ENCODE results near the gene ADSS2. TPM values are rescaled to one million over a fixed set of nuclear protein-coding genes. Genes with fewer than 3 reads are reported as not detected.

Gene ADSS2
- polyA plus RNA-seq, 3 donors = 24.4 to 33.5 (median 26.3) TPM

- no peak for DNase-seq
- Mint-ChIP-seq H3K27ac (no peak overlapping the region), H3K36me3 (peaks cover 0 to 4% of the 10 kb centered on the region in 2 donors), H3K9me3 (peaks cover 3 to 14% (median 9%) of the 10 kb centered on the region in 7 donors), H3K4me1 (peaks cover 26% of the 10 kb centered on the region), H3K4me3 (no peak overlapping the region), H3K27me3 (ENCODE audit: low read depth in 3 of 3) (peaks cover 0 to 3% (median 3%) of the 10 kb centered on the region in 3 donors)
- WGBS (ENCODE audit: insufficient coverage) = 93% methylated on average over 15 of the region's 18 CpGs
- no peak overlapping the region for H2AFZ ChIP-seq (ENCODE audit: insufficient read depth, low read depth, low read length, poor library complexity, severe bottlenecking)
- H3K4me2 ChIP-seq (replicated peaks; ENCODE audit: extremely low read depth, low read length, poor library complexity, severe bottlenecking) = no peak overlapping the region
- no peak overlapping the region for H3K9ac ChIP-seq (ENCODE audit: insufficient read depth, low read length, poor library complexity, severe bottlenecking)
- no peak for TF ChIP-seq CTCF (IDR thresholded peaks at IDR 0.05)
- H3K79me2 ChIP-seq (ENCODE audit: insufficient read depth, low read length) = no peaks in the 10 kb centered on the region
- no peaks in the 10 kb centered on the region for H4K20me1 ChIP-seq (ENCODE audit: insufficient read depth, low read length)
- no peak overlapping the region for H3K4me3 ChIP-seq (replicated peaks in 1 of 3; ENCODE audit: low read depth in 2 of 3, low read length in 3 of 3)
- peaks cover 6 to 21% of the 10 kb centered on the region in 2 donors for H3K4me1 ChIP-seq (ENCODE audit: control insufficient read depth in 1 of 2, insufficient read depth in 2 of 2, low read length in 2 of 2)
- intact Hi-C loops (cut with micrococcal nuclease) = no loop called here
- H3K27me3 ChIP-seq (ENCODE audit: control insufficient read depth in 2 of 2, insufficient read depth in 2 of 2, low read length in 2 of 2) = no peaks in the 10 kb centered on the region
- no peak overlapping the region for H3K27ac ChIP-seq (ENCODE audit: low read depth in 1 of 2, low read length in 2 of 2)
- peaks cover 3 to 10% of the 10 kb centered on the region in 2 donors for H3K9me3 ChIP-seq (replicated peaks in 1 of 2; ENCODE audit: control insufficient read depth in 1 of 2, insufficient read depth in 1 of 2, low read length in 2 of 2)
- H3K36me3 ChIP-seq (replicated peaks in 1 of 2; ENCODE audit: control insufficient read depth in 1 of 2, insufficient read depth in 2 of 2, low read length in 2 of 2) = no peaks in the 10 kb centered on the region
Observed at GRCh38 chr1:244369256-244370057, 82.3 kb downstream of the ADSS2 start.

- Histone ChIP-seq H3K4me2 (replicated peaks; ENCODE audit: extremely low read depth, low read length, poor library complexity, severe bottlenecking) (no peak overlapping the region), H3K9me3 (replicated peaks in 1 of 2; ENCODE audit: control insufficient read depth in 1 of 2, insufficient read depth in 1 of 2, low read length in 2 of 2) (peaks cover 3 to 10% of the 10 kb centered on the region in 2 donors), H3K9ac (ENCODE audit: insufficient read depth, low read length, poor library complexity, severe bottlenecking) (no peak overlapping the region), H2AFZ (ENCODE audit: insufficient read depth, low read depth, low read length, poor library complexity, severe bottlenecking) (no peak overlapping the region), H3K4me3 (replicated peaks in 1 of 3; ENCODE audit: low read depth in 2 of 3, low read length in 3 of 3) (no peak overlapping the region), H3K36me3 (replicated peaks in 1 of 2; ENCODE audit: control insufficient read depth in 1 of 2, insufficient read depth in 2 of 2, low read length in 2 of 2) (no peaks in the 10 kb centered on the region), H4K20me1 (ENCODE audit: insufficient read depth, low read length) (no peaks in the 10 kb centered on the region), H3K27ac (ENCODE audit: low read depth in 1 of 2, low read length in 2 of 2) (no peak overlapping the region), H3K27me3 (ENCODE audit: control insufficient read depth in 2 of 2, insufficient read depth in 2 of 2, low read length in 2 of 2) (no peaks in the 10 kb centered on the region), H3K79me2 (ENCODE audit: insufficient read depth, low read length) (no peaks in the 10 kb centered on the region), H3K4me1 (ENCODE audit: control insufficient read depth in 1 of 2, insufficient read depth in 2 of 2, low read length in 2 of 2) (peaks cover 6 to 21% of the 10 kb centered on the region in 2 donors)
- H3K36me3 Mint-ChIP-seq = peaks cover 0 to 4% of the 10 kb centered on the region in 2 donors
- H3K4me3 Mint-ChIP-seq = no peak overlapping the region
- 60% methylated on average over 2 of the region's 5 CpGs for WGBS (ENCODE audit: insufficient coverage)
- DNase-seq = peak in 2 of 3 donors; percentile 21 to 23
- peaks cover 3 to 15% (median 9%) of the 10 kb centered on the region in 7 donors for H3K9me3 Mint-ChIP-seq
- no peak for TF ChIP-seq CTCF (IDR thresholded peaks at IDR 0.05)
- peak overlapping the region in 1 of 7 donors; percentile 55 for H3K27ac Mint-ChIP-seq
- intact Hi-C loops (cut with micrococcal nuclease) = no loop called here
- peaks cover 26% of the 10 kb centered on the region for H3K4me1 Mint-ChIP-seq
- H3K27me3 Mint-ChIP-seq (ENCODE audit: low read depth in 3 of 3) = peaks cover 0 to 3% (median 3%) of the 10 kb centered on the region in 3 donors
Observed at GRCh38 chr1:244368279-244368678, 83.4 kb downstream of the ADSS2 start.

All from CD14-positive monocyte (primary cell).